ENCODE data around the gene PPM1D. TPM values are rescaled to one million over a fixed set of nuclear protein-coding genes. Genes with fewer than 3 reads are reported as not detected.

Gene PPM1D
- total and polyA plus RNA-seq, 10 donors, result 2.7 to 19.8 (median 16.1) TPM

DNA sequence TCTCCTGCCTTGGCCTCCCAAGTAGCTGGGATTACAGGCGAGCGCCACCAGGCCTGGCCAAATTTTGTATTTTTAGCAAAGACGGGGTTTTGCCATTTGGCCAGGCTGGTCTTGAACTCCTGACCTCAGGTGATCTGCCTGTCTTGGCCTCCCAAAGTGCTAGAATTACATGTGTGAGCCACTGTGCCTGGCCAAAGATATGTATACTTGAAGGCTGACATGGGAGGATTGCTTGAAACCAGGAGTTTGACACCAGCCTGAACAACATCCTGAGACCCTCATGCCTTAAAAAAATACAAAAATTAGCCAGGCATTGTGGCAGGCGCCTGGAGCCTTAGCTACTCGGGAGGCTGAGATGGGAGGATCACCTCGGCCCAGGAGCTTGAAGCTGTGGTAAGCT lies 80.8 kb downstream of the PPM1D start:
- Histone ChIP-seq H3K27ac (no peak overlapping the region), H3K4me1 (peaks cover 4 to 23% (median 18%) of the 10 kb centered on the region in 6 donors), H3K36me3 (peaks cover 0 to 51% (median 16%) of the 10 kb centered on the region in 6 donors), H3K9me3 (no peaks in the 10 kb centered on the region), H3K4me3 (no peak overlapping the region), H3K27me3 (replicated peaks in 1 of 7) (no peaks in the 10 kb centered on the region)
- TF ChIP-seq POLR2AphosphoS5 (IDR thresholded peaks at IDR 0.05) (no peak), POLR2A (IDR thresholded peaks at IDR 0.05) (no peak)
- TF ChIP-seq, protein P1, sequence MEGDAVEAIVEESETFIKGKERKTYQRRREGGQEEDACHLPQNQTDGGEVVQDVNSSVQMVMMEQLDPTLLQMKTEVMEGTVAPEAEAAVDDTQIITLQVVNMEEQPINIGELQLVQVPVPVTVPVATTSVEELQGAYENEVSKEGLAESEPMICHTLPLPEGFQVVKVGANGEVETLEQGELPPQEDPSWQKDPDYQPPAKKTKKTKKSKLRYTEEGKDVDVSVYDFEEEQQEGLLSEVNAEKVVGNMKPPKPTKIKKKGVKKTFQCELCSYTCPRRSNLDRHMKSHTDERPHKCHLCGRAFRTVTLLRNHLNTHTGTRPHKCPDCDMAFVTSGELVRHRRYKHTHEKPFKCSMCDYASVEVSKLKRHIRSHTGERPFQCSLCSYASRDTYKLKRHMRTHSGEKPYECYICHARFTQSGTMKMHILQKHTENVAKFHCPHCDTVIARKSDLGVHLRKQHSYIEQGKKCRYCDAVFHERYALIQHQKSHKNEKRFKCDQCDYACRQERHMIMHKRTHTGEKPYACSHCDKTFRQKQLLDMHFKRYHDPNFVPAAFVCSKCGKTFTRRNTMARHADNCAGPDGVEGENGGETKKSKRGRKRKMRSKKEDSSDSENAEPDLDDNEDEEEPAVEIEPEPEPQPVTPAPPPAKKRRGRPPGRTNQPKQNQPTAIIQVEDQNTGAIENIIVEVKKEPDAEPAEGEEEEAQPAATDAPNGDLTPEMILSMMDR (IDR thresholded peaks at IDR 0.05 in 8 of 11, conservative IDR thresholded peaks at IDR 0.05 in 3 of 11), result no peak
- no peak for DNase-seq
- intact Hi-C loops (cut with DNase I; ENCODE audit: low total_unique reads), result no loop called here
- 94 to 97% (median 95%) methylated on average over 6 of the region's 6 CpGs for WGBS, 5 donors

DNA sequence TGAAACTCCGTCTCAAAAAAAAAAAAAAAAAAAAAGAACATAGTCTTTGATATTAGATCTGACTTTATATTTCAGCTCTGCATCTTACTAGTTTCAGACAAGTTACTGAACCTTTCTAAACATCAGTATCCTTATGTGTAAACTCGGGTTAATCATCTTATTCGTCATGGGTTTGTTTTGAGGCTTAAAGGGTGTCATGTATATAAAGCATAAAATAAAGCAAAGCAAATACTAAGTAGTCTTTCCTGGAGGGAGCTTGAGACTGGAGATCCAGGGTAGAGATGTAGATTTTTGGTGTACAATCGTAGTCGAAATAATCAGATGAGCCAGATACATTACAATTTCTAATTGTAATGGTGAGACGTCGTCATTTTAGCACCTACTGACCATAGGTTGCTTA lies 85.4 kb downstream of the PPM1D start:
- Histone ChIP-seq H3K4me1 (no peaks in the 10 kb centered on the region), H3K27me3 (replicated peaks in 1 of 7) (no peaks in the 10 kb centered on the region), H3K4me3 (no peak overlapping the region), H3K27ac (no peak overlapping the region), H3K9me3 (no peaks in the 10 kb centered on the region), H3K36me3 (peaks cover 0 to 98% (median 41%) of the 10 kb centered on the region in 6 donors)
- intact Hi-C loops (cut with DNase I; ENCODE audit: low total_unique reads), result no loop called here
- TF ChIP-seq, protein P1 (IDR thresholded peaks at IDR 0.05 in 8 of 11, conservative IDR thresholded peaks at IDR 0.05 in 3 of 11), result no peak
- no peak for TF ChIP-seq POLR2AphosphoS5 (IDR thresholded peaks at IDR 0.05)
- no peak for TF ChIP-seq POLR2A (IDR thresholded peaks at IDR 0.05)
- DNase-seq, result no peak
- 91 to 98% (median 96%) methylated on average over 6 to 7 of the region's 7 CpGs for WGBS, 5 donors

GRCh38 chr17:60695960-60696359 lies 96.0 kb downstream of the PPM1D start:
- H3K27me3 ChIP-seq (replicated peaks in 1 of 7), result no peaks in the 10 kb centered on the region
- H3K4me3 ChIP-seq, result no peak overlapping the region
- H3K27ac ChIP-seq, result no peak overlapping the region
- H3K36me3 ChIP-seq, result peaks cover 0 to 72% (median 15%) of the 10 kb centered on the region in 6 donors
- H3K4me1 ChIP-seq, result no peaks in the 10 kb centered on the region
- TF ChIP-seq POLR2A (IDR thresholded peaks at IDR 0.05), result no peak
- no peak for TF ChIP-seq POLR2AphosphoS5 (IDR thresholded peaks at IDR 0.05)
- TF ChIP-seq, protein P1 (IDR thresholded peaks at IDR 0.05 in 8 of 11, conservative IDR thresholded peaks at IDR 0.05 in 3 of 11), result no peak
- no peak for DNase-seq
- intact Hi-C loops (cut with DNase I; ENCODE audit: low total_unique reads), result no loop called here
- no peaks in the 10 kb centered on the region for H3K9me3 ChIP-seq

GRCh38 chr17:60699090-60699489 lies 99.1 kb downstream of the PPM1D start:
- no peak for TF ChIP-seq POLR2A (IDR thresholded peaks at IDR 0.05)
- TF ChIP-seq, protein P1 (IDR thresholded peaks at IDR 0.05 in 8 of 11, conservative IDR thresholded peaks at IDR 0.05 in 3 of 11), result no peak
- no peak for TF ChIP-seq POLR2AphosphoS5 (IDR thresholded peaks at IDR 0.05)
- no peaks in the 10 kb centered on the region for H3K4me1 ChIP-seq
- no peaks in the 10 kb centered on the region for H3K27me3 ChIP-seq (replicated peaks in 1 of 7)
- no peaks in the 10 kb centered on the region for H3K9me3 ChIP-seq
- WGBS, 5 donors, result 89 to 100% (median 95%) methylated on average over 3 of the region's 3 CpGs
- no peak overlapping the region for H3K4me3 ChIP-seq
- intact Hi-C loops (cut with DNase I; ENCODE audit: low total_unique reads), result no loop called here
- no peak overlapping the region for H3K27ac ChIP-seq
- H3K36me3 ChIP-seq, result peaks cover 0 to 57% (median 6%) of the 10 kb centered on the region in 6 donors
- no peak for DNase-seq
